Ovary (tissue), 3 donors: ENCODE measurements around the gene ARVCF.

Source experiments
- EP300 ChIP-seq: sonication (generic); formaldehyde crosslinking; IDR thresholded peaks from one replicate; pipeline ENCODE4 v1.6.1; 2017; ENCODE audit warnings: antibody characterized with exemption
- POLR2A ChIP-seq: fragments of 450-650 bp; IDR thresholded peaks from one replicate; pipeline ENCODE4 v1.6.1; 2017; ENCODE audit warnings: antibody characterized with exemption, mild to moderate bottlenecking, moderate library complexity
- TF ChIP-seq, protein P1 (sequence below), 3 donors: fragments of 450-650 bp in 2 of 3; fragments of 200-600 bp in 1 of 3; IDR thresholded peaks; one replicate each; pipeline versions ENCODE4 v1.5.1 to v1.8.0; 2016 to 2022; ENCODE audit warnings: antibody characterized with exemption in 3 of 3, mild to moderate bottlenecking in 1 of 3
- donor health status: DM: no; HTN: no; CAD: no.

DNA sequence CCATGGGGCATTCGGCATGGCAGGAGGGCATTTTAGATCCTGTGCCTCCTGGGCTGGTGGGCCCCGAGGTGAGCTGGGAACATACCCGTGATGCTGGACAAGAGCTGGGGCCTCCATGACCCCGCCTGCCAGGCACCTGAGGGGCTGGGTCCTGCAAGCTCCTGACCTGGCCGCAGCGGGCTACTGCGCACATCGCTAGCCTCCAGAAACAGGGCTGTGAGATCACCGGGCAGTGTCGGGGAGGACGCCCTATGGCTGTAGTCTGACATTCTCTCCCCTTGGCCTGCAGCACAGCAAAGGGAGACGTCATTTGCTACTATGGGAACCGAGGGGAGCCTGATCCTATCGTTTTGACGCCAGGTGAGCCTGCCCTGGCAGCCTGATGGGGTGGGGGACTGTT is 39.0 kb upstream of the ARVCF start:
- TF ChIP-seq, protein P1, sequence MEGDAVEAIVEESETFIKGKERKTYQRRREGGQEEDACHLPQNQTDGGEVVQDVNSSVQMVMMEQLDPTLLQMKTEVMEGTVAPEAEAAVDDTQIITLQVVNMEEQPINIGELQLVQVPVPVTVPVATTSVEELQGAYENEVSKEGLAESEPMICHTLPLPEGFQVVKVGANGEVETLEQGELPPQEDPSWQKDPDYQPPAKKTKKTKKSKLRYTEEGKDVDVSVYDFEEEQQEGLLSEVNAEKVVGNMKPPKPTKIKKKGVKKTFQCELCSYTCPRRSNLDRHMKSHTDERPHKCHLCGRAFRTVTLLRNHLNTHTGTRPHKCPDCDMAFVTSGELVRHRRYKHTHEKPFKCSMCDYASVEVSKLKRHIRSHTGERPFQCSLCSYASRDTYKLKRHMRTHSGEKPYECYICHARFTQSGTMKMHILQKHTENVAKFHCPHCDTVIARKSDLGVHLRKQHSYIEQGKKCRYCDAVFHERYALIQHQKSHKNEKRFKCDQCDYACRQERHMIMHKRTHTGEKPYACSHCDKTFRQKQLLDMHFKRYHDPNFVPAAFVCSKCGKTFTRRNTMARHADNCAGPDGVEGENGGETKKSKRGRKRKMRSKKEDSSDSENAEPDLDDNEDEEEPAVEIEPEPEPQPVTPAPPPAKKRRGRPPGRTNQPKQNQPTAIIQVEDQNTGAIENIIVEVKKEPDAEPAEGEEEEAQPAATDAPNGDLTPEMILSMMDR (IDR thresholded peaks at IDR 0.05), result no peak
- no peak for TF ChIP-seq POLR2A
- no peak for TF ChIP-seq EP300
